Transverse colon (tissue), 4 donors: Measurements from ENCODE around the gene PIK3C2G.

Experiments
- EP300 ChIP-seq: sonication (generic); formaldehyde crosslinking; IDR thresholded peaks from one replicate; pipeline ENCODE4 v1.6.1; 2017; ENCODE audit warnings: antibody characterized with exemption, low read depth
- POLR2A ChIP-seq: fragments of 450-650 bp; IDR thresholded peaks from one replicate; pipeline ENCODE4 v1.6.1; 2016; ENCODE audit warnings: antibody characterized with exemption, mild to moderate bottlenecking, moderate library complexity
- POLR2AphosphoS5 ChIP-seq, 3 donors: sonication (generic); formaldehyde crosslinking; IDR thresholded peaks; one replicate each; pipeline ENCODE4 v1.6.1; 2016; ENCODE audit warnings: antibody characterized with exemption in 3 of 3
- TF ChIP-seq, protein P1 (sequence below), 5 experiments: fragments of 200-600 bp in 3 of 5; fragments of 450-650 bp in 2 of 5; sonication (generic) in 3 of 5; IDR thresholded peaks; 1 replicate in 2 of 5; 2 replicates in 3 of 5; pipeline ENCODE4 v1.5.1; 2016 to 2017; ENCODE audit warnings: antibody characterized with exemption in 5 of 5, inconsistent platforms in 3 of 5, mild to moderate bottlenecking in 2 of 5, moderate library complexity in 1 of 5

- TF ChIP-seq, protein P1, sequence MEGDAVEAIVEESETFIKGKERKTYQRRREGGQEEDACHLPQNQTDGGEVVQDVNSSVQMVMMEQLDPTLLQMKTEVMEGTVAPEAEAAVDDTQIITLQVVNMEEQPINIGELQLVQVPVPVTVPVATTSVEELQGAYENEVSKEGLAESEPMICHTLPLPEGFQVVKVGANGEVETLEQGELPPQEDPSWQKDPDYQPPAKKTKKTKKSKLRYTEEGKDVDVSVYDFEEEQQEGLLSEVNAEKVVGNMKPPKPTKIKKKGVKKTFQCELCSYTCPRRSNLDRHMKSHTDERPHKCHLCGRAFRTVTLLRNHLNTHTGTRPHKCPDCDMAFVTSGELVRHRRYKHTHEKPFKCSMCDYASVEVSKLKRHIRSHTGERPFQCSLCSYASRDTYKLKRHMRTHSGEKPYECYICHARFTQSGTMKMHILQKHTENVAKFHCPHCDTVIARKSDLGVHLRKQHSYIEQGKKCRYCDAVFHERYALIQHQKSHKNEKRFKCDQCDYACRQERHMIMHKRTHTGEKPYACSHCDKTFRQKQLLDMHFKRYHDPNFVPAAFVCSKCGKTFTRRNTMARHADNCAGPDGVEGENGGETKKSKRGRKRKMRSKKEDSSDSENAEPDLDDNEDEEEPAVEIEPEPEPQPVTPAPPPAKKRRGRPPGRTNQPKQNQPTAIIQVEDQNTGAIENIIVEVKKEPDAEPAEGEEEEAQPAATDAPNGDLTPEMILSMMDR (IDR thresholded peaks at IDR 0.05): no peak
- no peak for TF ChIP-seq EP300
- TF ChIP-seq POLR2A: no peak
- TF ChIP-seq POLR2AphosphoS5 (IDR thresholded peaks at IDR 0.05): no peak
These were observed 1.2 kb upstream of the PIK3C2G start for GRCh38 chr12:18259906-18260682.
